Measurements from ENCODE around the gene CCDC24. TPM values are rescaled to one million over a fixed set of nuclear protein-coding genes. Genes with fewer than 3 reads are reported as not detected.

CCDC24 gene
- total RNA-seq, 1 donor from 2014 or later: 12.4 TPM

DNA sequence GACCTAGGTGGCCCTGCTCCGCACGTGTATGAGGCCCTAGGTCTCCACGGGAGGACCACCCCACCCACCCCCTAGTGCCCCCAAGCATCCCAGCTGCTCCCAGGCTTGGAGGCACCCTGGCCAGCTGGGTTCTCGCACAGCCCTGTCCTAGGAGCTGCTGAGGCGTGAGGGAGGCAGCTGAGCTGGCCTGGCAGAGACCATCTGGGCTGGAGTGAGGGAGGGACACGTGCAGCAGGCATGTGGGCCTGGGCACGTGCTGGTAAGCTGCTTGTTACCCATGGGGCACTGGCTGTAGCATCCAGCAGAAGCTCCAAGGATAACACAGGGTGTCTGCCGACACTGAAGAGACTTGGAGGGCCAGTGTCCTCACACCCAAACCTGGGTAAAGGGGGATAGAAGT lies 29.8 kb downstream of the CCDC24 start:
- Mint-ChIP-seq H3K4me1 (no peaks in the 10 kb centered on the region), H3K36me3 (peaks cover 13% of the 10 kb centered on the region), H3K27ac (no peak overlapping the region), H3K4me3 (no peak overlapping the region), H3K27me3 (ENCODE audit: low read depth) (no peaks in the 10 kb centered on the region), H3K9me3 (no peaks in the 10 kb centered on the region)
- TF ChIP-seq, protein P1, sequence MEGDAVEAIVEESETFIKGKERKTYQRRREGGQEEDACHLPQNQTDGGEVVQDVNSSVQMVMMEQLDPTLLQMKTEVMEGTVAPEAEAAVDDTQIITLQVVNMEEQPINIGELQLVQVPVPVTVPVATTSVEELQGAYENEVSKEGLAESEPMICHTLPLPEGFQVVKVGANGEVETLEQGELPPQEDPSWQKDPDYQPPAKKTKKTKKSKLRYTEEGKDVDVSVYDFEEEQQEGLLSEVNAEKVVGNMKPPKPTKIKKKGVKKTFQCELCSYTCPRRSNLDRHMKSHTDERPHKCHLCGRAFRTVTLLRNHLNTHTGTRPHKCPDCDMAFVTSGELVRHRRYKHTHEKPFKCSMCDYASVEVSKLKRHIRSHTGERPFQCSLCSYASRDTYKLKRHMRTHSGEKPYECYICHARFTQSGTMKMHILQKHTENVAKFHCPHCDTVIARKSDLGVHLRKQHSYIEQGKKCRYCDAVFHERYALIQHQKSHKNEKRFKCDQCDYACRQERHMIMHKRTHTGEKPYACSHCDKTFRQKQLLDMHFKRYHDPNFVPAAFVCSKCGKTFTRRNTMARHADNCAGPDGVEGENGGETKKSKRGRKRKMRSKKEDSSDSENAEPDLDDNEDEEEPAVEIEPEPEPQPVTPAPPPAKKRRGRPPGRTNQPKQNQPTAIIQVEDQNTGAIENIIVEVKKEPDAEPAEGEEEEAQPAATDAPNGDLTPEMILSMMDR (IDR thresholded peaks at IDR 0.05; ENCODE audit: unreplicated experiment): no peak
- DNase-seq (ENCODE audit: low spot score in 2 of 2, unreplicated experiment in 2 of 2): no peak

DNA sequence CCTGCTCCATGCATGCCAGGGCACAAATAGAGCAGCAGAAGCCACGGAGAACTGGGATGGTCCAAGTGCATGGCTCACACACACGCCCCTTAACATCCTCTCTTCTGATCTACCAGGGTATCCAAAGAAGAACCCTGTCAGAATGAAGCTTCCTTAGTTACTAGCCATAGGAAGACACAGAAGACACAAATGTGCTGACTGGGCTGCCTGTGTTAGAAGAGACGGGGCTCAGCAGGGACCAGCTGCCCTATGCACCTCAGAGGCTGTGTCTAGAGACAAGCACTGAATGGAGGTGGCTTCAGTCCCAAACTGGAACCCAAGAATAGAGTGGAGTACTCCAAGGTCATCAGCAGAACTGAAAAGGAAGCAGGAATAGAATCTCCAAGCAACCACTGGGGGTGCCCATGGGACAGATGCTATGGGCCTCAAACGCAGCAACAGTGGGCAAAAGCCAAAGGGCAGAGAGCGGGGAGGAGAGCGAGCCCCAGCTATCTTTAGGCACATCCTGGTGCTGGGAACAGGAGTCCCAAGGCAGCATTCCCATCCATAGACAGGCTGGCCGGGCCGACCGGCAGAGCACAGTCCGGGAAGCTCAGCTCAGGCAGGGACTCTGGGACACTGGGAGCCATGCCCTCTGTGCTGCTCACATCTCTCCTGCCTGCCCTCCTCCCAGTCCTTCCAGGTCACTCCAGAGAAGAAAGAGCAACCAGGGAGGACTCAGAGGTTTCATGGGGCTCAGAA lies 30.4 kb downstream of the CCDC24 start:
- no peaks in the 10 kb centered on the region for H3K27me3 Mint-ChIP-seq (ENCODE audit: low read depth)
- no peaks in the 10 kb centered on the region for H3K4me1 Mint-ChIP-seq
- no peak overlapping the region for H3K27ac Mint-ChIP-seq

DNA sequence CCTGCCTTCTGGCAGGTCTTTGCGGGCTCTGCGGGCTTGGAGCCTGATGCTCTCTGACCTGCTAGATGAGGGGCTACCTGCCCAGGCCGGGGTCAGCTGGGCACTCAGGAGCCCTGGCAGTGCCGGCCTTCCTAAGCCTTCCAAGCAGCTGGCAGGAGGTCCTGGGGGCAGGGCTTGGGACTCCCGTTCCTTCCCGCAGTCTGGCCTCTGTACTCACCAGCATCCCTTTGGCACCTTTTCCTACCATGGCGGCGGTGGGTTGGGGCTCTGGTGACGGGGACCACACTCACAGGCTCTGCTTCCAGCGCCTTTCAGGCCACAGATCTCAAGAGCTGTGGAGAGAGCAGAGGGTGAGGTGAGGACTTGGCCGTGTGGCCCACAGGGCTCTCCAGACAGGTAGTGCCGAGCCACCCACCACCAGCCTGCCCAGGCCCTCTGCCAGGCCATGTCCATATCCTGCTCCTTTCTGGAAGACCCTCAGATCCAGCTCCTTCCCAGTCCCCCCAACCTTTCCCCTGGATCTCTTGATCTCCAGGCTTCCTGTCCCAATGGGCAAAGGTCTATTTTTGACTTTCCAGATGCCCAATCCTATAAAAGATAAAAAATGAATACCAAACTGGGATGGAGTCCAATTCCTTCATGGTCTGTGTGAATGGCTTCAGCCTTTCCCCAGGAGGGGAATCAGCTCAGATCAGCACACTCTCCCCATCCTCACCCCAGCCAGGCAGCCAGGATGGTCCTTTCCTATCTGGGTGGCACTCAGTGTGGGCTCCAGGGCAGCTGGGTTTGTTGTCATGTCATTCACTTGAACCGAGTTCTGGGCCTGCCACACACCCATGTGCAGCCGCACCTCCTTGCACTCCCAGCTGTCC lies 32.9 kb downstream of the CCDC24 start:
- Mint-ChIP-seq H3K27ac (no peak overlapping the region), H3K4me1 (peaks cover 8% of the 10 kb centered on the region), H3K36me3 (peaks cover 15% of the 10 kb centered on the region), H3K4me3 (no peak overlapping the region), H3K9me3 (no peaks in the 10 kb centered on the region), H3K27me3 (ENCODE audit: low read depth) (no peaks in the 10 kb centered on the region)
- TF ChIP-seq, protein P1 (IDR thresholded peaks at IDR 0.05; ENCODE audit: unreplicated experiment): no peak
- no peak for DNase-seq (ENCODE audit: low spot score in 2 of 2, unreplicated experiment in 2 of 2)

More for the DNA sequence above, 30.4 kb downstream of the CCDC24 start:
- Mint-ChIP-seq H3K36me3 (peaks cover 13% of the 10 kb centered on the region), H3K9me3 (no peaks in the 10 kb centered on the region), H3K4me3 (no peak overlapping the region)
- no peak for DNase-seq (ENCODE audit: low spot score in 2 of 2, unreplicated experiment in 2 of 2)
- TF ChIP-seq, protein P1 (IDR thresholded peaks at IDR 0.05; ENCODE audit: unreplicated experiment): no peak

DNA sequence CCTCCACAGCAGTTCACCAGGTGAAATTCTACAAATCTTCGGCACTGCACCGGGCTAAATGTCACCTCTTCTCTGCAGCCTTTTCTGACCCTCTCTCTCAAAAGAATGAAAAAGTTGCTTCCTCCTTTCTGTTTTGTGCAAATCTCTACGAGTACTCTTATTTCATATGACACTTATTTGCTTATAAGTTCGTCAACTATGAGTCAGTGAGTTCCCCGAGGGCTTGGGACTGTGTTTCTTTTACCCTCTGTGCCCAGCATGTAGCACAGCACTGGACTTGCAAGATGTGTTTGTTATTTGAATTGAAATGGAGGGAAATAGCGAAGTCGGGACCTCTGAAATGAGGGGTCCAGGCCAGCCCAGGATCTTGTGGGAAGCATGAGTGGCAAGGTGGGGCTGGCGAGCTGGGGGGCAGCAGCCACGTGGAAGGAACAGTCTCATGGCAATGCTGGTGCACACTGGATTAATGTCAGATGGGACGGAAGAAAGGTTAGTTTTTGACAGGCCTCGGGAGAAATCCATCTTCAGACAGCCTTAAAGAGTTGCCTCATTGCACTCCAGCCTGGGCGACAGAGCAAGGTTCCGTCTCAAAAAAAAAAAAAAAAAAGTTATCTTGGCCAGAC lies 33.6 kb downstream of the CCDC24 start:
- H3K36me3 Mint-ChIP-seq: peaks cover 15% of the 10 kb centered on the region
- H3K27ac Mint-ChIP-seq: no peak overlapping the region
- no peak for DNase-seq (ENCODE audit: low spot score in 2 of 2, unreplicated experiment in 2 of 2)
- no peak overlapping the region for H3K4me3 Mint-ChIP-seq
- H3K9me3 Mint-ChIP-seq: no peaks in the 10 kb centered on the region
- no peaks in the 10 kb centered on the region for H3K27me3 Mint-ChIP-seq (ENCODE audit: low read depth)
- TF ChIP-seq, protein P1 (IDR thresholded peaks at IDR 0.05; ENCODE audit: unreplicated experiment): no peak
- H3K4me1 Mint-ChIP-seq: peaks cover 13% of the 10 kb centered on the region

GRCh38 chr1:44025816-44026215 lies 34.4 kb downstream of the CCDC24 start:
- Mint-ChIP-seq H3K9me3 (no peaks in the 10 kb centered on the region), H3K4me1 (peaks cover 13% of the 10 kb centered on the region), H3K4me3 (no peak overlapping the region), H3K27me3 (ENCODE audit: low read depth) (no peaks in the 10 kb centered on the region), H3K27ac (no peak overlapping the region), H3K36me3 (peaks cover 15% of the 10 kb centered on the region)
- DNase-seq (ENCODE audit: low spot score in 2 of 2, unreplicated experiment in 2 of 2): no peak
- TF ChIP-seq, protein P1 (IDR thresholded peaks at IDR 0.05; ENCODE audit: unreplicated experiment): no peak
